ENCODE measurements around the gene CAMSAP2. TPM values are rescaled to one million over a fixed set of nuclear protein-coding genes. Genes with fewer than 3 reads are reported as not detected.

Gene CAMSAP2
- total and polyA plus RNA-seq, 10 of the 15 experiments (the other 5 are each of a cell fraction or from before 2014, with no cell fraction given) = 3.9 to 19.8 (median 8.0) TPM

DNA sequence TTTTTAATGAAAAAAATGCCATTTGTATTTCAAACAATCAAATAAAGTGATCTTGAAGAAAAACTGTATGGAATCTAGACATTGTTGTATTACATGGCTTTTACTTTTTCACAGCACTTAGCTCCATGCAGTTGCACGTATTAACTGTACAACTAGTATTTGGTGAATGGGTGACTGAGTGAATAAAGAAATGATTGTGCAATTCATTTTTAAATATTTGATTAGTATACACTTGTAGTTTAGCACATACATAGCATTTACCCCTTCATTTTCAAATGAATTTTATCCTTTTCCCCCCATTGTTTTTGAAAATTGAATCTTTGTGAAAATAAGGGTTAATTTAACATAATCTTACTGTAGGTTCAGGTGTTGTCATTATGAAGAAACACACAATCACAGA, 79.6 kb downstream of the CAMSAP2 start:
- no peaks in the 10 kb centered on the region for H3K36me3 ChIP-seq (ENCODE audit: control insufficient read depth in 2 of 2, insufficient read depth in 2 of 2, low read length in 1 of 2)
- BruUV-seq (replicated peaks) = no TSS peak
- H3K27me3 ChIP-seq (replicated peaks in 1 of 2; ENCODE audit: control insufficient read depth in 2 of 2, insufficient read depth in 2 of 2, low read length in 1 of 2) = no peaks in the 10 kb centered on the region
- POLR2A ChIA-PET = no interaction called here
- no peaks in the 10 kb centered on the region for H3K79me2 ChIP-seq (ENCODE audit: control insufficient read depth, insufficient read depth, low read length)
- TF ChIP-seq SP1 (IDR thresholded peaks at IDR 0.05; ENCODE audit: low read depth, low read length) (no peak), FOS (IDR thresholded peaks at IDR 0.05; ENCODE audit: borderline replicate concordance, extremely low read depth, insufficient read length) (no peak), NFYA (IDR thresholded peaks at IDR 0.05; ENCODE audit: borderline replicate concordance, low read depth, low read length) (no peak), SPI1 (IDR thresholded peaks at IDR 0.05; ENCODE audit: borderline replicate concordance, insufficient read depth, low read depth, low read length) (no peak), ZBED1 (IDR thresholded peaks at IDR 0.05; ENCODE audit: borderline replicate concordance) (no peak), CEBPB (IDR thresholded peaks at IDR 0.05; ENCODE audit: borderline replicate concordance in 1 of 2, low read depth in 2 of 2, low read length in 2 of 2) (no peak), ZNF622 (IDR thresholded peaks at IDR 0.05) (no peak), MYC (IDR thresholded peaks at IDR 0.05; ENCODE audit: insufficient read depth, insufficient read length, insufficient replicate concordance, low read length, severe bottlenecking) (no peak), BRCA1 (IDR thresholded peaks at IDR 0.05; ENCODE audit: low read depth, low read length) (no peak)
- TF ChIP-seq, protein P1, sequence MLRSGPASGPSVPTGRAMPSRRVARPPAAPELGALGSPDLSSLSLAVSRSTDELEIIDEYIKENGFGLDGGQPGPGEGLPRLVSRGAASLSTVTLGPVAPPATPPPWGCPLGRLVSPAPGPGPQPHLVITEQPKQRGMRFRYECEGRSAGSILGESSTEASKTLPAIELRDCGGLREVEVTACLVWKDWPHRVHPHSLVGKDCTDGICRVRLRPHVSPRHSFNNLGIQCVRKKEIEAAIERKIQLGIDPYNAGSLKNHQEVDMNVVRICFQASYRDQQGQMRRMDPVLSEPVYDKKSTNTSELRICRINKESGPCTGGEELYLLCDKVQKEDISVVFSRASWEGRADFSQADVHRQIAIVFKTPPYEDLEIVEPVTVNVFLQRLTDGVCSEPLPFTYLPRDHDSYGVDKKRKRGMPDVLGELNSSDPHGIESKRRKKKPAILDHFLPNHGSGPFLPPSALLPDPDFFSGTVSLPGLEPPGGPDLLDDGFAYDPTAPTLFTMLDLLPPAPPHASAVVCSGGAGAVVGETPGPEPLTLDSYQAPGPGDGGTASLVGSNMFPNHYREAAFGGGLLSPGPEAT (IDR thresholded peaks at IDR 0.05; ENCODE audit: low read depth) = no peak
- SMC1A ChIA-PET (ENCODE audit: uncharacterized antibody, unreplicated experiment) = interaction anchor here (0.6 to 1.7 kb wide), 4 partner anchors 10 to 1326 kb away, joined by 3 to 4 read pairs (median 3); no protein-coding TSS in a partner anchor
- DNase-seq (ENCODE audit: low read depth, low spot score) (no peak), FAIRE-seq (no peak), ATAC-seq (no peak)
- no peaks in the 10 kb centered on the region for H4K20me1 ChIP-seq (ENCODE audit: control insufficient read depth, insufficient read depth)
- H3K4me2 ChIP-seq (ENCODE audit: control insufficient read depth, insufficient read depth) = no peak overlapping the region
- H3K4me3 ChIP-seq = no peak overlapping the region
- H2AFZ ChIP-seq (ENCODE audit: control insufficient read depth, low read depth, low read length) = no peak overlapping the region
- 95% methylated on average over 1 of the region's 1 CpG for WGBS (ENCODE audit: insufficient coverage, insufficient replicate concordance, low lambda C conversion rate, missing lambda C conversion rate)
- no peaks in the 10 kb centered on the region for H3K4me1 ChIP-seq (ENCODE audit: control insufficient read depth, insufficient read depth, low read length)
- RAD21 ChIA-PET (ENCODE audit: unreplicated experiment) = interaction anchor here (1.2 to 1.3 kb wide), 2 partner anchors 154 to 259 kb away, joined by 3 read pairs; no protein-coding TSS in a partner anchor
- no peak overlapping the region for H3K9ac ChIP-seq (ENCODE audit: control insufficient read depth, insufficient read depth, low read length)
- CTCF ChIA-PET = no interaction called here
- H3K27ac ChIP-seq (ENCODE audit: control insufficient read depth, insufficient read depth) = no peak overlapping the region
- H3K9me3 ChIP-seq (replicated peaks; ENCODE audit: control insufficient read depth, insufficient read depth, low read length) = no peaks in the 10 kb centered on the region
- in situ Hi-C loops (cut with MboI) (no loop called here), intact Hi-C loops (cut with micrococcal nuclease; ENCODE audit: unreplicated experiment) (loop anchor here (10.0 kb wide), 1 partner anchor 227 kb away; no protein-coding TSS in a partner anchor)

Measured in GM12878 (cell line).